NCI-H128 (cell line): Measurements from ENCODE around the gene SSH3.

Experiments
- DNase-seq: peaks from one replicate; lab custom pipeline; 2025; ENCODE audit not compliant: unreplicated experiment; lab: John Stamatoyannopoulos, UW

Gene SSH3

GRCh38 chr11:67291481-67292381 lies 11.6 kb upstream of the SSH3 start:
- no peak for DNase-seq

- no peak for DNase-seq
Observed at GRCh38 chr11:67292671-67293070, 10.7 kb upstream of the SSH3 start.

GRCh38 chr11:67293090-67293489 lies 10.2 kb upstream of the SSH3 start:
- no peak for DNase-seq

GRCh38 chr11:67295846-67296245 lies 7.5 kb upstream of the SSH3 start:
- no peak for DNase-seq

- DNase-seq, result no peak
Observed at GRCh38 chr11:67298786-67299185, 4.5 kb upstream of the SSH3 start.

GRCh38 chr11:67299471-67300191 lies 3.7 kb upstream of the SSH3 start:
- no peak for DNase-seq

GRCh38 chr11:67300256-67300755 lies 3.0 kb upstream of the SSH3 start:
- no peak for DNase-seq

- DNase-seq, result no peak
Observed at GRCh38 chr11:67300756-67301312, 2.5 kb upstream of the SSH3 start.

GRCh38 chr11:67301313-67301921 lies 1.9 kb upstream of the SSH3 start:
- DNase-seq, result no peak

- peak; percentile 26 for DNase-seq
Observed at GRCh38 chr11:67301951-67302516, 1.3 kb upstream of the SSH3 start.

- no peak for DNase-seq
Observed at GRCh38 chr11:67302571-67303131, 679 bp upstream of the SSH3 start.

- DNase-seq, result no peak
Observed at GRCh38 chr11:67303835-67304411, 593 bp downstream of the SSH3 start.

GRCh38 chr11:67304511-67305113 lies 1.3 kb downstream of the SSH3 start:
- no peak for DNase-seq

- DNase-seq, result no peak
Observed at GRCh38 chr11:67306769-67307544, 3.6 kb downstream of the SSH3 start.

- DNase-seq, result no peak
Observed at GRCh38 chr11:67307545-67308001, 4.2 kb downstream of the SSH3 start.

GRCh38 chr11:67308031-67308866 lies 4.9 kb downstream of the SSH3 start:
- DNase-seq, result no peak

- no peak for DNase-seq
Observed at GRCh38 chr11:67309166-67309565, 5.8 kb downstream of the SSH3 start.

- DNase-seq, result no peak
Observed at GRCh38 chr11:67309661-67310061, 6.3 kb downstream of the SSH3 start.
